GM12878 (cell line): ENCODE measurements around the gene RPL19. TPM values are rescaled to one million over a fixed set of nuclear protein-coding genes. Genes with fewer than 3 reads are reported as not detected.

Experiments
- ATF7 ChIP-seq: fragments of 450-650 bp; IDR thresholded peaks from 2 replicates; pipeline ENCODE4 v1.6.1; 2016; ENCODE audit warnings: low read depth, mild to moderate bottlenecking
- BCL3 ChIP-seq: IDR thresholded peaks from 2 replicates; pipeline ENCODE4 v1.6.1; 2011; ENCODE audit warnings: borderline replicate concordance, low read depth, mild to moderate bottlenecking, moderate library complexity, low read length; ENCODE audit not compliant: insufficient read depth, poor library complexity, severe bottlenecking
- CEBPB ChIP-seq, 2 experiments: fragments of 150-350 bp in 1 of 2; IDR thresholded peaks; 2 replicates each; pipeline ENCODE4 v1.6.1; 2012 to 2014; ENCODE audit warnings: low read depth in 2 of 2, low read length in 2 of 2, borderline replicate concordance in 1 of 2, inconsistent platforms in 1 of 2
- E2F8 ChIP-seq: fragments of 450-650 bp; IDR thresholded peaks from 2 replicates; pipeline ENCODE4 v1.6.1; 2018; ENCODE audit warnings: mild to moderate bottlenecking, low read depth, moderate library complexity; ENCODE audit not compliant: partially characterized antibody
- EP300 ChIP-seq, 2 experiments: fragments of 150-350 bp in 1 of 2; IDR thresholded peaks; 2 replicates each; pipeline ENCODE4 v1.6.1; 2011 to 2012; ENCODE audit warnings: low read depth in 2 of 2, low read length in 2 of 2, borderline replicate concordance in 1 of 2, improper control_type of control experiment in 1 of 2, inconsistent platforms in 1 of 2; ENCODE audit not compliant: control insufficient read depth in 1 of 2
- FOS ChIP-seq: IDR thresholded peaks from 3 replicates; pipeline ENCODE4 v1.6.1; 2011; ENCODE audit warnings: borderline replicate concordance; ENCODE audit not compliant: insufficient read length; ENCODE audit errors: extremely low read depth
- FOXM1 ChIP-seq: IDR thresholded peaks from 2 replicates; pipeline ENCODE4 v1.6.1; 2012; ENCODE audit warnings: low read depth, mild to moderate bottlenecking, inconsistent platforms, low read length, moderate library complexity
- GABPA ChIP-seq: IDR thresholded peaks from 2 replicates; pipeline ENCODE4 v1.6.1; 2014; ENCODE audit warnings: antibody characterized with exemption, low read depth, mild to moderate bottlenecking, inconsistent platforms
- GATAD2B ChIP-seq: fragments of 450-650 bp; conservative IDR thresholded peaks from 2 replicates; pipeline ENCODE4 v1.6.1; 2017; ENCODE audit warnings: low read depth, mild to moderate bottlenecking, moderate library complexity
- HCFC1 ChIP-seq: fragments of 150-350 bp; IDR thresholded peaks from 2 replicates; pipeline ENCODE4 v1.6.1; 2014; ENCODE audit warnings: low read length
- IRF3 ChIP-seq: fragments of 450-650 bp; IDR thresholded peaks from 2 replicates; pipeline ENCODE4 v1.6.1; 2014; ENCODE audit warnings: mild to moderate bottlenecking
- LARP7 ChIP-seq: fragments of 450-650 bp; IDR thresholded peaks from 2 replicates; pipeline ENCODE4 v1.6.1; 2017; ENCODE audit warnings: mild to moderate bottlenecking
- MXI1 ChIP-seq: fragments of 150-350 bp; IDR thresholded peaks from 2 replicates; pipeline ENCODE4 v1.6.1; 2011; ENCODE audit warnings: low read depth, mild to moderate bottlenecking, inconsistent platforms, low read length, improper control_type of control experiment
- PAX5 ChIP-seq: IDR thresholded peaks from 2 replicates; pipeline ENCODE4 v1.6.1; 2011; ENCODE audit warnings: low read depth, low read length, borderline replicate concordance
- PAX8 ChIP-seq: fragments of 450-650 bp; IDR thresholded peaks from 2 replicates; pipeline ENCODE4 v1.6.1; 2017; ENCODE audit warnings: mild to moderate bottlenecking, moderate library complexity
- POU2F2 ChIP-seq: IDR thresholded peaks from 3 replicates; pipeline ENCODE4 v1.6.1; 2011; ENCODE audit warnings: low read depth, mild to moderate bottlenecking, low read length, borderline replicate concordance
- SREBF1 ChIP-seq: IDR thresholded peaks from 2 replicates; pipeline ENCODE4 v1.6.1; 2012; ENCODE audit warnings: mild to moderate bottlenecking, low read length
- TARDBP ChIP-seq: IDR thresholded peaks from 2 replicates; pipeline ENCODE4 v1.6.1; 2016; ENCODE audit warnings: borderline replicate concordance
- polyA plus RNA-seq, 11 experiments: library from polyadenylated mRNA; depleted of rRNA in 4 of 11; unstranded in 6 of 11; stranded (reverse) in 5 of 11; fragments of >200 nt; fragmentation: Nextera tagmentation in 4 of 11; fragmentation: Illumina TruSeq in 1 of 11; extraction: Ambion mirVana in 4 of 11; extraction: Trizol in 1 of 11; gene quantifications; 1 replicate in 1 of 11; 2 replicates in 10 of 11; pipeline versions ENCODE4 v1.2.1 to v1.2.3, GENCODE V29; 2011 to 2016; ENCODE audit warnings: inconsistent platforms in 2 of 11, missing spikeins in 2 of 11, low read depth in 1 of 11
- total RNA-seq, 4 experiments: library from RNA; depleted of rRNA in 3 of 4; stranded (reverse); fragments of >200 nt in 3 of 4; fragmentation: Illumina TruSeq in 1 of 4; extraction: Trizol in 1 of 4; gene quantifications; 2 replicates each; pipeline versions ENCODE4 v1.2.1 to v1.2.3, GENCODE V29; 2013 to 2021
- TF ChIP-seq, protein P1 (sequence below): IDR thresholded peaks from 2 replicates; pipeline ENCODE4 v1.6.1; 2012; ENCODE audit warnings: mild to moderate bottlenecking, low read depth, low read length

Gene RPL19
- total and polyA plus RNA-seq, 10 of the 15 experiments (the other 5 are each of a cell fraction or from before 2014, with no cell fraction given): 1,862 to 5,536 (median 3,836) TPM

DNA sequence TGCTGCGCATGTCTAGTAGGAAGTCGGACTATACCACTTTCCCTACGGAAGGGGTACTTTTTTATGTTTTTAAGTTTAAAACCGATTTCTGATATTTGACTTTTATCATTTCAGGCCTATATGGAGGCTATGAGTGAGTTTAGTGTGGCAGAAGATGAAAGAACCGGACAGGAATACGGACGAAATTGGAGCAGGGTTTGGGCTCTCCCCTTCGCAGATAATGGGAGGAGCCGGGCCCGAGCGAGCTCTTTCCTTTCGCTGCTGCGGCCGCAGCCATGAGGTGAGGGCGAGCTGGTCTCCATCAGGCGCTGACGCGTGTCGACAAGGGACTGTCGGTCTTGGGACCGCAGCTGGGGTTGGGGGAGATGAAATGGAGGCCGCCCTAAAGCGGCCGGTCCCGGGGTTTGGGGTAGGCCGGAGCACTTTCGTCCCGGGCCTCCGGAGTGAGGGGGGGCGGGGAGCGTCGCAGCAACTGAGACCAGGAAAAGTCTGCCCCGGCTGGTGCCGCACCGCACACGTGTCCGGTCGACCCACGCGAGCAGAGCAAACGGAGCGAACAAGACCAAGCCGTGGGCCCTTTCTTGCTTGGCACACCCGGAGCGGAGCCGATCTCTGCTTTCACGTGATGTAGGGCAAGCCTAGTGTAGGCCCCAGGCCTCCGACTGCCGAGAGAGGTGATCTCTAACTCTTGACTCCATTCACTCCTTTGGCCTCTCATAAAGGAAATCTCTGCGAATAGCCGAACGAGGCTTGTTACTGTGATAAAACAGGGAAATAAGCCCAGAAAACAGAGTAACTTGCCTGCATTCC is at the start of gene RPL19 (continued):
- TF ChIP-seq, protein P1, sequence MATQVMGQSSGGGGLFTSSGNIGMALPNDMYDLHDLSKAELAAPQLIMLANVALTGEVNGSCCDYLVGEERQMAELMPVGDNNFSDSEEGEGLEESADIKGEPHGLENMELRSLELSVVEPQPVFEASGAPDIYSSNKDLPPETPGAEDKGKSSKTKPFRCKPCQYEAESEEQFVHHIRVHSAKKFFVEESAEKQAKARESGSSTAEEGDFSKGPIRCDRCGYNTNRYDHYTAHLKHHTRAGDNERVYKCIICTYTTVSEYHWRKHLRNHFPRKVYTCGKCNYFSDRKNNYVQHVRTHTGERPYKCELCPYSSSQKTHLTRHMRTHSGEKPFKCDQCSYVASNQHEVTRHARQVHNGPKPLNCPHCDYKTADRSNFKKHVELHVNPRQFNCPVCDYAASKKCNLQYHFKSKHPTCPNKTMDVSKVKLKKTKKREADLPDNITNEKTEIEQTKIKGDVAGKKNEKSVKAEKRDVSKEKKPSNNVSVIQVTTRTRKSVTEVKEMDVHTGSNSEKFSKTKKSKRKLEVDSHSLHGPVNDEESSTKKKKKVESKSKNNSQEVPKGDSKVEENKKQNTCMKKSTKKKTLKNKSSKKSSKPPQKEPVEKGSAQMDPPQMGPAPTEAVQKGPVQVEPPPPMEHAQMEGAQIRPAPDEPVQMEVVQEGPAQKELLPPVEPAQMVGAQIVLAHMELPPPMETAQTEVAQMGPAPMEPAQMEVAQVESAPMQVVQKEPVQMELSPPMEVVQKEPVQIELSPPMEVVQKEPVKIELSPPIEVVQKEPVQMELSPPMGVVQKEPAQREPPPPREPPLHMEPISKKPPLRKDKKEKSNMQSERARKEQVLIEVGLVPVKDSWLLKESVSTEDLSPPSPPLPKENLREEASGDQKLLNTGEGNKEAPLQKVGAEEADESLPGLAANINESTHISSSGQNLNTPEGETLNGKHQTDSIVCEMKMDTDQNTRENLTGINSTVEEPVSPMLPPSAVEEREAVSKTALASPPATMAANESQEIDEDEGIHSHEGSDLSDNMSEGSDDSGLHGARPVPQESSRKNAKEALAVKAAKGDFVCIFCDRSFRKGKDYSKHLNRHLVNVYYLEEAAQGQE: no peak
- TF ChIP-seq TARDBP (0 out of 2 replicates have a peak, but pooled peaks have one; percentile 18), PAX5 (peak; percentile 62; the same call in 1 of the 2 replicates), MXI1 (peak; percentile 92), HCFC1 (peak; percentile 49), GABPA (peak; percentile 62), FOXM1 (peak; percentile 59), GATAD2B (peak; percentile 38; the same call in 1 of the 2 replicates), E2F8 (peak; percentile 30), ATF7 (peak; percentile 100), FOS (no peak), POU2F2 (peak; percentile 93; the same call in 2 of the 3 replicates), LARP7 (0 out of 2 replicates have a peak, but pooled peaks have one; percentile 16), PAX8 (no peak), SREBF1 (peak; percentile 99), EP300 (IDR thresholded peaks at IDR 0.05; ENCODE audit: borderline replicate concordance in 1 of 2, control insufficient read depth in 1 of 2, low read depth in 2 of 2, low read length in 2 of 2) (no peak), IRF3 (peak; percentile 33; the same call in 1 of the 2 replicates), CEBPB (IDR thresholded peaks at IDR 0.05; ENCODE audit: borderline replicate concordance in 1 of 2, low read depth in 2 of 2, low read length in 2 of 2) (no peak), BCL3 (no peak)
